GM19452 (cell line): ENCODE data around the gene MRPS33.
A peak's percentile ranks its signal among the peaks of the same experiment; 100 is the strongest.
"Not testable (repeated sequence)": the region's sequence is repeated elsewhere in the genome, so short reads cannot be mapped to it uniquely, and the experiment has no call there.

ENCODE experiments used
- ATAC-seq: cut with Tn5 transposase; IDR thresholded peaks from one replicate; pipeline ENCODE4 v1.9.1; 2021; ENCODE audit not compliant: unreplicated experiment

The MRPS33 gene

GRCh38 chr7:141014524-141015395 is at the start of gene MRPS33:
MRPS33 (minus strand) TSS chr7:141014952; CDS start chr7:141010633, 4,319 bp downstream.
- ATAC-seq = peak; percentile 98

- no peak for ATAC-seq
These were observed 43.0 kb upstream of the MRPS33 start for GRCh38 chr7:141057788-141058187.

- no peak for ATAC-seq
These were observed 40.4 kb upstream of the MRPS33 start for GRCh38 chr7:141055146-141055545.

GRCh38 chr7:141053626-141054025 is 38.9 kb upstream of the MRPS33 start:
- ATAC-seq = no peak

- no peak for ATAC-seq
These were observed 31.3 kb upstream of the MRPS33 start for GRCh38 chr7:141045842-141046620.

GRCh38 chr7:141045126-141045841 is 30.5 kb upstream of the MRPS33 start:
- ATAC-seq = no peak

GRCh38 chr7:141043616-141044015 is 28.9 kb upstream of the MRPS33 start:
- no peak for ATAC-seq

GRCh38 chr7:141042222-141043193 is 27.8 kb upstream of the MRPS33 start:
- ATAC-seq = no peak

GRCh38 chr7:141039376-141039775 is 24.6 kb upstream of the MRPS33 start:
- ATAC-seq = no peak

GRCh38 chr7:141038100-141038499 is 23.3 kb upstream of the MRPS33 start:
- ATAC-seq = not testable (repeated sequence)

GRCh38 chr7:141032539-141033323 is 18.0 kb upstream of the MRPS33 start:
- not testable (repeated sequence) for ATAC-seq

GRCh38 chr7:141028767-141029166 is 14.0 kb upstream of the MRPS33 start:
- no peak for ATAC-seq

- ATAC-seq = no peak
These were observed 12.3 kb upstream of the MRPS33 start for GRCh38 chr7:141027043-141027442.

GRCh38 chr7:141024668-141025067 is 9.9 kb upstream of the MRPS33 start:
- no peak for ATAC-seq

- no peak for ATAC-seq
These were observed 8.5 kb upstream of the MRPS33 start for GRCh38 chr7:141023295-141023694.

GRCh38 chr7:141017555-141017954 is 2.8 kb upstream of the MRPS33 start:
- no peak for ATAC-seq

GRCh38 chr7:141016349-141016748 is 1.6 kb upstream of the MRPS33 start:
- no peak for ATAC-seq

GRCh38 chr7:141014125-141014523 is 628 bp downstream of the MRPS33 start:
- peak; percentile 1 for ATAC-seq

- no peak for ATAC-seq
These were observed 1.4 kb downstream of the MRPS33 start for GRCh38 chr7:141013345-141013715.
